HG02884 (cell line): Measurements from ENCODE around the gene NID2.

Experiments
- ATAC-seq: cut with Tn5 transposase; IDR thresholded peaks from one replicate; pipeline ENCODE4 v1.9.1; 2021; ENCODE audit warnings: mild to moderate bottlenecking, moderate library complexity; ENCODE audit not compliant: unreplicated experiment

Gene NID2

DNA sequence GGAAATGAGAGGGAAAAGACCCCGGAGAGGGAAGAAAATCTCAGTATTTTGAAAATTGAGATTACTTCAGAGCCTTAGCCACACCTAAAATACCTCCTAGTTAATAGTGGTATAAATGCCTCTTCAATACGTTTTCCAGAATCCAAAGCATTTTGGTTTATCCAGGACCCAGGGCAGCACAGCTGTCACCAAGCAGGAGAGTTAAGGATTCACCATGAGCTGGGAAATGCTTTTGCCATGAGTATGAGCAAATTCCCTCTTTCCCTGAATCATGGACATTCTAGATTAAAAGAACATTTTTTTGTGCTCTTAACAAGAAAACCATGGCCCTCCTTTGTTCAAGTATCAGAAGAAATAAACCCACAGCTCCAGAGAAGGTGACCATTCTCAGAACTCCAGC is 101.3 kb downstream of the NID2 start:
- ATAC-seq: no peak

DNA sequence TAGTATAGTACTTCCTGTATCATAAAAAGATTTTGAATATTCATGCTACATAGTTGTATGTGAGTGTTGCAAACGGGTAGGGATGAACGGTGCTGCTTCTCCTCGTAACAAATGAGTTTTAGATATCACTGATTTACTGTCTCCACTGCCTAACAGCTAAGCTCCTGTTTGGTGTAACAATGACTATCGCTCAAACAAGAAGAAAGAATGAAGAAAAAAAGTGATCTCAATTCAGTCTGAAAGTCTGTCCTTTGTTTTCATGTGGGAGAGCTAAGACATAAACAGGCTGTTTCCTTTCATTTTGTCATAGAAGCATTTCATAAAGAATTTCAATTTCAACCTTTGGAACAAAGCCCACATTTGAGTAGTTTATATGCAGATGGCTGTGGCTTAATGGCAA is 105.6 kb downstream of the NID2 start:
- ATAC-seq: no peak

GRCh38 chr14:51962711-51963110 is 106.1 kb downstream of the NID2 start:
- ATAC-seq: no peak

- no peak for ATAC-seq
Observed at GRCh38 chr14:51960866-51961265, 108.0 kb downstream of the NID2 start.

GRCh38 chr14:51959928-51960327 is 108.9 kb downstream of the NID2 start:
- no peak for ATAC-seq

GRCh38 chr14:51957950-51958349 is 110.9 kb downstream of the NID2 start:
- no peak for ATAC-seq
